Type B pancreatic cell (in vitro differentiated cells): ENCODE data around the gene CDC34. TPM values are rescaled to one million over a fixed set of nuclear protein-coding genes. Genes with fewer than 3 reads are reported as not detected.

Experiments used
- DNase-seq: peaks from one replicate; pipeline ENCODE4 v3.0.0; 2021; ENCODE audit warnings: mixed read lengths; ENCODE audit not compliant: unreplicated experiment; ENCODE audit errors: extremely low spot score
- H3K27ac Mint-ChIP-seq: 2 replicates; pipeline ENCODE4 v1.8.0; 2021; ENCODE audit warnings: mild to moderate bottlenecking, mixed read lengths
- H3K27me3 Mint-ChIP-seq: 2 replicates; pipeline ENCODE4 v1.8.0; 2021; ENCODE audit warnings: mixed read lengths
- H3K36me3 Mint-ChIP-seq: 2 replicates; pipeline ENCODE4 v1.8.0; 2021; ENCODE audit warnings: mixed read lengths
- H3K4me1 Mint-ChIP-seq: one replicate; pipeline ENCODE4 v1.8.0; 2021; ENCODE audit warnings: mixed read lengths; ENCODE audit not compliant: unreplicated experiment
- H3K4me3 Mint-ChIP-seq: 2 replicates; pipeline ENCODE4 v1.8.0; 2021; ENCODE audit warnings: mild to moderate bottlenecking, mixed read lengths
- H3K9me3 Mint-ChIP-seq: 2 replicates; pipeline ENCODE4 v1.8.0; 2021; ENCODE audit warnings: mixed read lengths
- CTCF ChIP-seq: fragments of 200-600 bp; sonication (generic); conservative IDR thresholded peaks from 2 replicates; pipeline ENCODE4 v1.5.0; 2021; ENCODE audit warnings: antibody characterized with exemption, mild to moderate bottlenecking
- total RNA-seq: library from RNA; stranded (reverse); gene quantifications from 2 replicates; pipeline ENCODE4 v1.2.1, GENCODE V29; 2021; ENCODE audit warnings: low replicate concordance

CDC34 gene
- total RNA-seq, 1 donor from 2014 or later: 95.0 TPM

GRCh38 chr19:496986-497385 lies 34.6 kb upstream of the CDC34 start:
- TF ChIP-seq CTCF: no peak
- Mint-ChIP-seq H3K27me3 (peaks cover 26% of the 10 kb centered on the region), H3K9me3 (no peaks in the 10 kb centered on the region), H3K36me3 (no peaks in the 10 kb centered on the region), H3K4me3 (no peak overlapping the region), H3K4me1 (no peaks in the 10 kb centered on the region), H3K27ac (no peak overlapping the region)
- no peak for DNase-seq

- H3K36me3 Mint-ChIP-seq: no peaks in the 10 kb centered on the region
- no peak overlapping the region for H3K27ac Mint-ChIP-seq
- no peak for DNase-seq
- H3K27me3 Mint-ChIP-seq: peaks cover 28% of the 10 kb centered on the region
- no peak overlapping the region for H3K4me3 Mint-ChIP-seq
- TF ChIP-seq CTCF: no peak
- H3K9me3 Mint-ChIP-seq: no peaks in the 10 kb centered on the region
- peaks cover under 1% of the 10 kb centered on the region for H3K4me1 Mint-ChIP-seq
Observed at GRCh38 chr19:497491-497868, 34.1 kb upstream of the CDC34 start.

- DNase-seq: no peak
- no peak overlapping the region for H3K4me3 Mint-ChIP-seq
- no peaks in the 10 kb centered on the region for H3K36me3 Mint-ChIP-seq
- H3K27ac Mint-ChIP-seq: no peak overlapping the region
- H3K27me3 Mint-ChIP-seq: peaks cover 30% of the 10 kb centered on the region
- peaks cover 6% of the 10 kb centered on the region for H3K4me1 Mint-ChIP-seq
- no peak for TF ChIP-seq CTCF
- H3K9me3 Mint-ChIP-seq: no peaks in the 10 kb centered on the region
Observed at GRCh38 chr19:497869-498510, 33.6 kb upstream of the CDC34 start.

- Mint-ChIP-seq H3K4me3 (no peak overlapping the region), H3K36me3 (no peaks in the 10 kb centered on the region), H3K9me3 (no peaks in the 10 kb centered on the region), H3K27me3 (peaks cover 30% of the 10 kb centered on the region), H3K27ac (no peak overlapping the region), H3K4me1 (peaks cover 6% of the 10 kb centered on the region)
- no peak for TF ChIP-seq CTCF
- DNase-seq: no peak
Observed at GRCh38 chr19:498511-498891, 33.1 kb upstream of the CDC34 start.

GRCh38 chr19:498977-499623 lies 32.5 kb upstream of the CDC34 start:
- no peak overlapping the region for H3K27ac Mint-ChIP-seq
- no peak for TF ChIP-seq CTCF
- H3K4me3 Mint-ChIP-seq: peak overlapping the region; percentile 58
- H3K36me3 Mint-ChIP-seq: no peaks in the 10 kb centered on the region
- DNase-seq: no peak
- H3K9me3 Mint-ChIP-seq: no peaks in the 10 kb centered on the region
- peaks cover 6% of the 10 kb centered on the region for H3K4me1 Mint-ChIP-seq
- peaks cover 30% of the 10 kb centered on the region for H3K27me3 Mint-ChIP-seq
